HG02840 (cell line): ENCODE data around the gene OTOA.
"Not testable (repeated sequence)": the region's sequence is repeated elsewhere in the genome, so short reads cannot be mapped to it uniquely, and the experiment has no call there.

Experiments
- ATAC-seq: cut with Tn5 transposase; IDR thresholded peaks from one replicate; pipeline ENCODE4 v1.9.1; 2021; ENCODE audit warnings: mild to moderate bottlenecking, moderate library complexity, moderate number of reproducible peaks; ENCODE audit not compliant: unreplicated experiment, low FRiP score

Gene OTOA

GRCh38 chr16:21638573-21638975 lies 25.2 kb upstream of the OTOA start:
- ATAC-seq: no peak

- no peak for ATAC-seq
Observed at GRCh38 chr16:21639493-21639892, 24.3 kb upstream of the OTOA start.

GRCh38 chr16:21641916-21642315 lies 21.9 kb upstream of the OTOA start:
- ATAC-seq: no peak

DNA sequence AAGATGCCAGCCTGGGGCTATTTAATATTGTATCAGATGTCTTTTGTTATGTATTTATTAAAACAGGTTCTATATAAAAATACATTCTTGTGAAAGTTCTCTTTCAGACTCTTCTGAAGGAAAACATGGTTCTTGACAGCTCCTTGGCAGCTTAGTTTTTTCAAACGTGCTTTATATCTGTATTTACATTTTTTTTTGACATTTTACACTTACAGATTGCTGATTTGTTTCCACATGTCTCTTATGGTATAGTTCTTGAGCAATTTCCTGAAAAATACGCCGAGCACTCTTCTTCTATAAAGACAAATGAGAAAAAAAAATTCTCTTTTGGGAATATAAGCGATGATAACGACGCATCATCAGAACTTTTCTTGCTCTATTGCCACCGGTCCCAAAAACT lies 20.9 kb upstream of the OTOA start:
- ATAC-seq: no peak

- ATAC-seq: no peak
Observed at GRCh38 chr16:21643785-21644184, 20.0 kb upstream of the OTOA start.

DNA sequence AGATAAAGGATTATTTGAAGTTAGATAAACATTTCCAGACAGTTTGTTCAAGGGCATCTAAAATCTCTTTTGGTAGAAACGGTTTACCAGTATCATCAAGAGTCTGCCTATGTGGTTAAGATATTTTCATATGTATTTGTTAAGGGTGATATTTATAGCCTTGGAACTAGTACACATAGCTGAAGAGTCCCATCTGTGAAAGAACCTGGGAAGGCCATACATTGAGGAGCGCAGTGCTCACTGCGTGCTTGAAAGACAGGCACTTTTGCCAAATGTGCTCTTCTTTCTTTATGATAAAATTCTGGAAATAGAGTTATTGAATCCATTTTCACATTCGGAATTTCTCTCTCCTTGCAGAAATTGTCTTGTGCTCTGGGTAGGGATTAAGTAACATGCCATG lies 19.1 kb upstream of the OTOA start:
- no peak for ATAC-seq

DNA sequence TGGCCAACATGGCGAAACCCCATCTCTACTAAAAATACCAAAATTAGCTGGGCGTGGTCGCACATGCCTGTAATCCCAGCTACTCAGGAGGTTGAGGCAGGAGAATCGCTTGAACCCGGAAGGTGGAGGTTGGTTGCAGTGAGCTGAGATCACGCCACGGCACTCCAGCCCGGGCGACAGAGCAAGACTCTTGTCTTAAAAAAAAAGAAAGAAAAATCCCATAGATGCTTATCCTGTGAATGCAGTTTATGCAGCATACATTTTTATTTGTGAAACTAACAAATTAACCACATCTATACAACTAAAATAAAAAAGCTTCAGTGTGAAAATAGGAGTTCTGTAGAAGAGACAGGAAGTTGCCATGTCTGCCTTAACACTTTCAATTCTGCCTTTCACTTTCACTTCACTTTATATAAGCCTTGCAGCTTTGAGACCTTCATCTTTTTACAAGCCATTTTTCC lies 18.5 kb upstream of the OTOA start:
- ATAC-seq: no peak

- no peak for ATAC-seq
Observed at GRCh38 chr16:21646091-21646490, 17.7 kb upstream of the OTOA start.

- peak; percentile 75 for ATAC-seq
Observed at GRCh38 chr16:21646721-21647561, 16.8 kb upstream of the OTOA start.

- ATAC-seq: no peak
Observed at GRCh38 chr16:21647562-21648164, 16.1 kb upstream of the OTOA start.

GRCh38 chr16:21649826-21650406 lies 13.9 kb upstream of the OTOA start:
- not testable (repeated sequence) for ATAC-seq

GRCh38 chr16:21650521-21650920 lies 13.2 kb upstream of the OTOA start:
- no peak for ATAC-seq

GRCh38 chr16:21651515-21651914 lies 12.3 kb upstream of the OTOA start:
- ATAC-seq: no peak

- ATAC-seq: no peak
Observed at GRCh38 chr16:21652453-21652852, 11.3 kb upstream of the OTOA start, which contains the start of gene IGSF6. TSS of gene IGSF6 (minus strand) at chr16:21652608. CDS start at chr16:21652598, 10 bp downstream.

DNA sequence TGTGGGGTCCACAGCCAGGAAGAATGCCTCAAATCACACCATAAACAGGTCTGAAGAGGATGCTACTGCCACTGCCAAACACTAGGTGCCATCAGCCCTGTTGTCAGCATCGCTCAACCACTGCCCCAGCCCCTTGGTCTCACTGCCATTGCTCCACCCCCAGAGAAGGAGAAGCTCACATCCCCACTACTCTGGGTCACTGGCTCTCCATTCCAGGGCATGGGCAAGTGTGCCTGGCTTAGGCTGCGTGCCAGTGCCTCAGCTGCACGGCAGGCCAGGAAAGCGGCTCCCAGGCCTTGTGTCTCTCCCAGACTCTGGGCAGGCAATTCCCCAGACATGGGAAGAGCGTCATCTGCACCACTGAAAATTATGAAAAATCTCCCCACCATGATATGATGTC lies 10.2 kb upstream of the OTOA start:
- ATAC-seq: no peak

DNA sequence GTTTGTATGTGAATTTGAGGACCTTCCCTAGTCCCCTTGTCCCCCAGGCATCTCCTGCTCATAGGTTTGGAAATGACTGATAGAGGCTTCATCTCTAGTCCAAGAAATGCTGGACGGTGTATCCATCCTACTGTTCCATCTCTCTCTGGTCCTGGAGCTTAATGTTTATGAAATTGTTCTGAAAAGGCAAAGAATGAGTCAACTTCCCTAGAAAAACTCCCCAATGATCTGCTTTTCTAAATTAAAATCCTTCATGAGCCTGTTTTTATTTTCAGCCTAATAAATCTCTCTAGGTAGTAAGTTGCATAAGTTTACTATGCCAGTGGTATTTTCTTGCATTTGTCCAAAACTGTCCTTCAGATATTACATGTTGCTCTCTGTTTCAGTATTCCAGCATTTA lies 9.3 kb upstream of the OTOA start:
- no peak for ATAC-seq

DNA sequence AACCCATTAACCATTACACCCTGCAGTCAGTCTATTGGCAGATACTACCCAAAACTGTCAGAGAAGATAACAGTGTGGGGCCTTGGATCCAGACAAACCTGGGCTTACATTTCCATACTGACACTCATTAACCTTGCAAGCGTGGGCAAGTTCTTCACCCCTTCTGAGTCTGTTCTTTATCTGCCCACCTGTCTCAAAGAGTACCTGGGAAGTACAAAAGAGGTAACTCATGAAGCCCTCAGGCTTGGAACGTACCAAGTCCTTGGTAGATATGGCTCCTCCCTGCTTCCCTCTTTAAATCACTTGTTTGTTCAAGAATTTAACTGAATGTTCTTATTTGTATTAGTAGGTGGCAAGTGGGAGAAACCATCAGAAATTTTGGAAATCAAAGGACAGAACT lies 8.9 kb upstream of the OTOA start:
- ATAC-seq: no peak

- peak; percentile 53 for ATAC-seq
Observed at GRCh38 chr16:21656795-21657768, 6.7 kb upstream of the OTOA start.

GRCh38 chr16:21659124-21659523 lies 4.6 kb upstream of the OTOA start:
- ATAC-seq: no peak

DNA sequence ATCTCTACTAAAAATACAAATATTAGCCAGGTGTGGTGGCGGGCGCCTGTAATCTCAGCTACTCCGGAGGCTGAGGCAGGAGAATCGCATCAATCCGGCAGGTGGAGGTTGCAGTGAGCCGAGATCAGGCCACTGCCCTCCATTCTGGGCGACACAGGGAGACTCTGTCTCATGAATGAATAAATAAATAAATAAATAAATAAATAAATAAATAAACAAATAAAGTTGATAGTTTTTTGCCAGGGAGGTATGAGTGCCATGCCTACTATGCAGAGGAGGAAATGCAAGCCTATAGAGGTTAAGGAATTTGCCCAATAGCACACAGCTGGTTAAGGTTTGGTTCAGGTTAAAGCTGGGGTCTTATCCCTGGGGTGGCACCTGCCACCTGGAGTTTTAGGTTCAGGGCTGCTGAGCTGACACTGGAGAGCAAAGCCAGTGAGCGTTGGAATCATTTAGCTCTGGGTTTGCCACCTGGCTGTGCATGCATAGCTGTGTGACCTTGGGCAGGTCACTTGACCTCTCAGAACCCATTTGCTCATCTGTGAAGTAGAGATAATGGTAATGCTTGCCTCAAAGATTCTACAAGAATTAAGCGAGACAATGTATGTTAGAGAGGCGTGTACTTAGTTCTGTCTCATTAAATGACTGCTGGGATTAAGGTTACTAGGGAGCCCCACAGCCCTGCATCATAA lies 1.2 kb downstream of the OTOA start:
- ATAC-seq: no peak
